Muscle of back (tissue), 11 donors: ENCODE results near the gene BCL7B. TPM values are rescaled to one million over a fixed set of nuclear protein-coding genes. Genes with fewer than 3 reads are reported as not detected.
"Not testable (repeated sequence)": the region's sequence is repeated elsewhere in the genome, so short reads cannot be mapped to it uniquely, and the experiment has no call there.

Source experiments
- DNase-seq, 3 donors: peaks; one replicate each; pipeline versions ENCODE4 v3.0.0 to v3.0.0-alpha.2; 2013
- polyA plus RNA-seq, 10 donors: library from polyadenylated mRNA; unstranded; fragments of 120-200 nt; gene quantifications; one replicate each; pipeline ENCODE4 v1.2.1, GENCODE V29; 2013; ENCODE audit not compliant: insufficient read length in 10 of 10

The BCL7B gene
- polyA plus RNA-seq, 10 donors: 27.2 to 34.7 (median 31.0) TPM

DNA sequence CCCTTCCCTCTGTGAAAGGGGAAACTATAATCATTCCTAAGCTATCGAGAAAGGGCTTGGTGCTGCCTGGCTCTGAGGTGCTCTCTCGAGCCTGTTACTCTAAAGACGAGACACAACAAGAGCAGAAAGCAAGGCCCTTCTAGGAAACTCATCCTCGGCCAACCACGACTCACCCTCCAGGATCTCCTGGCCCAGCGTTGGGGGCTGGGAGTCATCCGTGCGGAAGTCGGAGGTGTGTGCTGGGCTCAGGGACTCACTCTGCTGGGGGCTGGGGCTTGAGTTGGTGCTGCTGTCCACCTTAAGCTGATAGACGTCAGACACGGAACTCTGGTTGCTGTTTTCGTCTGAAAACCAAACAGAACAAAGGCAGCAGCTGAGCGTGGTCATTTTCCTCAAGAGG is 17.8 kb downstream of the BCL7B start:
- DNase-seq: no peak

DNA sequence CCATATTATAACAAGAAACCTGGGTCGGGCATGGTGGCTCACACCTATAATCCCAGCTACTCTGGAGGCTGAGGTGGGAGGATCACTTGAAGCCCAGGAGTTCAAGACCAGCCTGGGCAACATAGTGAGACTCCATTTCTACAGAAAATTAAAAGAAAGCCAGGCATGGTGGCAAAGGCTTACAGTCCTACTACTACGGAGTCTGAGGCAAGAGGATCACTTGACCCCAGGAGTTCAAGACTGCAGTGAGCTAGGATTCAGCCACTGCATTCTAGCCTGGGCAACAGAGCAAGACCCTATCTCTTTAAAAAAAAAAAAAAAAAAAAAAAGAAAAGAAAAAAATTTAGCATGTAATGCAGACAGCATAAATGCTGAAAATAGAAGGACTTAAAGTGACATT is 19.0 kb downstream of the BCL7B start:
- DNase-seq: not testable (repeated sequence)

DNA sequence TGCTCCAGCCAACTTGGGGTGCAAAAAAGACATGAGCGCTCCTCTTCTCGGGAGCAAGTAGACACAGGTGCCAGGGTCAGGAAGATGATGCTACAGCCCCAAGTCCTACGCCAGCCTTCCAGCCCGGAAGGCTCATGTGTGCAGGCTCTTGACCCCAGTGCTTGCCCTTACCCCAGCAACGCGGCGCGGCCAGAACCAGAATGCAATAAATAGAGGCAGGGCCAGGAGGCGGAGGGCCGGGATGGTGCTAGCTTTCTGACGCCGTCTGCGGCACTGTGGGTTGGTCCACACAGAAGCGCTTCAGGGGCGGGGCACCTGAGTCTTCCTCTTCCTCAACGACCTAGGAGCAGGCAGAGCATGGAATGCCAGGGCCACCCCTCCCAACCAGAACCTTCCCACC is 20.4 kb downstream of the BCL7B start:
- DNase-seq: no peak

GRCh38 chr7:73536479-73536878 is 21.0 kb downstream of the BCL7B start:
- DNase-seq: no peak

DNA sequence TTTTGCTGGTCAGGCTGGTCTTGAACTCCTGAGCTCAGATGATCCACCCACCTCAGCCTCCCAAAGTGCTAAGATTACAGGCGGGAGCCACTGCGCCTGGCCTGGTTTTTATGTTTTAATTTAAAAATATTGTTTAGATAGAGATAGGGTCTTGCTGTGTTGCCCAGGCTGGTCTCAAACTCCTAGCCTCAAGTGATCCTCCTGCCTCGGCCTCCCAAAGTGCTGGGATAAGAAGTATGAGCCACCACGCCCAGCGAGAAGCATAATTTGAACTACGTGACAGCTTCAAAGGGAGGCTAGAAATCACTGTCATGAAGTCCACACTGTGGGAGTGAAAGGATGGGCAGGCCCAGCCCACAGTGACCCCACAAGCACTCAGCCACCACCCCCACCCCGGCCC is 21.6 kb downstream of the BCL7B start:
- not testable (repeated sequence) for DNase-seq

DNA sequence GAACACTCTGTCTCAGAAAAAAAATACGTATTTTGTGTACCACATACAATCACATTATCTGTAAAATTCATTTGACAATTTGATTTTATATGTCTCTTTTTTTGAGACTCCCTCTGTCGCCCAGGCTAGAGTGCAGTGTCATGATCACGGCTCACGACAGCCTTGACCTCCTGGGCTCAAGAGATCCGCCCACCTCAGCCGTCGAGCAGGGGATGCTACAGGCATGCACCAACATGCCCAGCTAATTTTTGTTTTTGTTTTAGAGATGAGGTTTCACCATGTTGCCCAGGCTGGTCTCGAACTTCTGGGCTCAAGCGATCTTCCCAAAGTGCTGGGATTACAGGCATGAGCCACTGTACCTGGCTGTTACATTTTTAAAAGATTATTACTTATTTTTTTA is 23.7 kb downstream of the BCL7B start:
- no peak for DNase-seq

GRCh38 chr7:73532224-73532623 is 25.3 kb downstream of the BCL7B start:
- no peak for DNase-seq

GRCh38 chr7:73530800-73531199 is 26.7 kb downstream of the BCL7B start:
- no peak for DNase-seq

GRCh38 chr7:73526896-73527821 is 30.3 kb downstream of the BCL7B start:
- peak in 1 of 3 donors; percentile 8 for DNase-seq

DNA sequence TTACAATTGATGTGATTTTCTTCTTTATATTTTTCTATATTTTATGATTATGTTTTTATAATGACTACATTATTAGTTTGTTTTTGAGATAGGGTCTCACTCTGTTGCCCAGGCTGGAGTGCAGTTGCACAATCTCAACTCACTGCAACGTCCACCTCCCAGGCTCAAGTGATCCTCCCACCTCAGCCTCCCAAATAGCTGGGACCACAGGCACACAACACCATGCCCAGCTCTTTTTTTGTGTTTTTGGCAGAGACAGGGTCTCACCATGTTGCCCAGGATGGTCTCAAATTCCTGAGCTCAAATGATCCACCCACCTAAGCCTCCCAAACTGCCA is 31.4 kb downstream of the BCL7B start:
- DNase-seq: not testable (repeated sequence)

DNA sequence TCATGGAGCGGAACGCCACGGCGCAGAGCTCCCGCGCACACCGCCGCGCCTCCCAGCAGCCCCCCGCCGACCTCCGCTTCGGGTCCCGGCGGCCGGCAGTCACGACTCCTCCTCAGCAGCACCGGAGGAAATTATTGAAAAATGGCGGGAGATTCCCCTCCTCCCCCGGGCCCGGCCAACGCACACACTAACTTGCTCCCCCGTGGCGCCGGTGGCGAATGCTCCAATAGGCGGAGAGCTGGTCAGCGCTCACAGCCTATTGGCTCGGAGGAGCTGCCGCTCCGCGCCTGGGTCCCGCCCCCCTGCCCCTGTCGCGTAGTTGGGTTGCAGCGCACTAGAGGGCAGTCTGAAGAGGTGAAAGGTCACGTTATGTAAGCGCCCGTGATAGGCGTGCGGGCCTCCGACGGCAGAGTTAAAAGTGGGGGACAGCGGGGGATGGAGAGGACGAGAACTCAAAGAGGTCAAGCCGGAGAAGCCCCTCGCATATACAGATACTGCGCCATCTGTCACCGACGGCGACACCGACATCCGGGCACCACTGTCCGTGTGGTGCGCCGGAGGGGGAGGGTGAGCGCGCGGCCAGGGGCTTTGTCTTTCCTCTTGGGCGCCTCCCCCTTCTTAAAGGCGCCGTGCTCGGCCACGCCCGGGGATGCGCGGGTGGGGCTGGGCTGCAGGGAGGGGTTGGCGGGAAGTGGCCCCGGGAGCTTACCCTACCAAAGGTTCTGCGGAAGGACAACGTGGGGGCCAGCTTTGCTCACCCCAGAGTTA is 35.2 kb downstream of the BCL7B start, which contains the start of gene BAZ1B:
TSS of gene BAZ1B (minus strand) at position 189 of the 768 bp plus-strand sequence. CDS start 360 bp downstream, outside the sequence.
- DNase-seq: peak; percentile 98 to 99 (median 99)

DNA sequence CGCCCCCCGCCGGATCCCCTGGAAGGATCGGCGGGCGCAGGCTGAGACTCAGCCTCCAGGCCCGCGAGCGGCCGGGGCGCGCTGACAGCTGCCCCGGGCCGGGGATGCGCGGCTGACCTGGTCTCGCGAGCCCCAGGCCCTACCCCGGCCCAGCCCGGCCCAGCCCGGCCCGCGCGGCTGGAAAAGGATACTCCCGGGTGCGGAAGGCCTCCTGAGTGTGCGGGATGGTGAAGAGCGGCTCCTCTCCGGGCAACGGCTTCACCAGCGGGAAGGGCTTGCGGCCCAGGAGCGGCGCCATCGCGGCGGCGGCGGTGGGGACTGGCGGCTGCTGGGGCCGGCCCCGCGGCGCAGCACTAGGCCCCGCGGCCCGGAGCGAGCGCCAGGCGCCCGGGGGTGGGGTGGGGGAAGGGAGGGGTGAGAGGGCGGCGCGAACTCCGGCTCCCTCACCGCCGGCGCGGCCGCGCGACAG is 35.8 kb downstream of the BCL7B start:
- peak in 1 of 3 donors; percentile 78 for DNase-seq

DNA sequence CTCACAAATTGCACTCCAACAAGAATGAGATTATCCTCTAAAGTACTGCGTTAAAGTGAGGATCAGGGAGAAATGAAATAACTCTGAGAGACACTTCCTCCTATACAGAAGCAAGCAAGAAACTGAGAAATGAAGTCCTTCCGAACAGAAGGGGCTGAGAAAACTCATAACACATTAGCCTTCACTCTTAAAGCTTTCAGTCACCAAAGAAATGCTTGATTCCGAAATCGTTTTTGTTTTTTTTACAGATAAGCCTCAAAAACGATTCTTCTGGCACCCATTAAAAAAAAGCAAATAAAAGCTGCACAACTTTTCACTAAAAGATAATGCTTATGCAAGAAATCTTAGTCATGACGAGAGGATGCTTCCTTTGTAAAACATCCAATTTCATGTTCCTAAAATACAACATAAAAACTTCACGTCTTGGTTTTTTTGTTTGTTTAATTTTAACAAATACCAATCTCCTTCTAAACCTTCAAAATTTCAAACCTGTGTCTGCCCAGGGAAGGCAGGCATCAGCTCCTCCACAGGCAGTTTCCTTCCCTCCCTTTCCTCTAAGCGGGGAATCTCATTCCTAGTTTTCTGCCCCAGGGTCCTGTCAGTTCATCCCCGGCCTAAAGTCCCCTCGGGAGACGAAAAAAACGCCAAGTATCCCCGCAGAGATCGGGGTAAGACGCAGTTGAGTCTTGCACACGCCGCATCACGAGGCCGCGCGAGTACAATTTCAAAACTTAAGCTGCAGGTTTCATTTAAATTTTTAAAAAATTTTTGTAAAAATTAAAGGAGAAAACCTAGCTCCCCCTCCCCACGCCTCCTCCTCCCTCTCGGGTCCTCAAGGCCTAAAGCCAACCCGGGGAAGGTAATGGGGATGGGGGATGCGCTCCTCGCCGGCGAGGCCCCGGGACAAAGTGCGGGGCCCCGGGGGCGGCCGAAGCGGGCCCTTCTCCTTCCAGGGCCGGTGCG is 36.5 kb downstream of the BCL7B start:
- DNase-seq: peak in 1 of 3 donors; percentile 19

DNA sequence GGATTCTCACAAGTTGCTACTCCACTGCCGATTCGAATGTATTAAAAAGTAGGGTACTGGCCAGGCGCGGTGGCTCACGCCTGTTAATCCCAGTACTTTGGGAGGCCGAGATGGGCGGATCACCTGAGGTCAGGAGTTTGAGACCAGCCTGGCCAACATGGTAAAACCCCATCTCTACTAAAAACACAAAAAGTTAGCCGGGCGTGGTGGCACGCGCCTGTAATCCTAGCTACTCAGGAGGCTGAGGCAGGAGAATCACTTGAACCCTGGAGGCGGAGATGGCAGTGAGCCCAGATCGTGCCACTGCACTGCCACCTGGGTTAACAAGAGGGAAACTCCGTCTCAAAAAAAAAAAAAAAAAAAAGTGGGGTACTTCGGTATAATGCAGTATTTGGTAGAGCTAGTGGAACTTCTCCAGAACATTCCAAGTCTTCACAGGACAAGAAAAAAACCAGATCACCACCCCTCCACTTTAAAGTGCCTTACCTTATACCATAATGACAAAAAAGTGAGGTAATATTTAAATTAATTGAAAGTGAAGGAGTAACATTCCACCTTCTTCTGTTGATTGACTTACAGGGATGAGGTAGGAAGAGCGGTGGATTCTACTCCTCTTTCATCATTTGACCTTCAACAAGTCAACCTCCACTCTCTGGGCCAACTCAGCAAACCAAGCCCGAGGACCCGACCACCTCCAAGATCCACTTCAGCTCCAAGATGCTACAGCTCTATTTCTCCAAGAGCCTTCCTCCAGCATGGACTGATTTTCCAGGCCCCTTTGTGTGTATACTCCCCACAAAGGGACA is 37.4 kb downstream of the BCL7B start:
- DNase-seq: no peak

DNA sequence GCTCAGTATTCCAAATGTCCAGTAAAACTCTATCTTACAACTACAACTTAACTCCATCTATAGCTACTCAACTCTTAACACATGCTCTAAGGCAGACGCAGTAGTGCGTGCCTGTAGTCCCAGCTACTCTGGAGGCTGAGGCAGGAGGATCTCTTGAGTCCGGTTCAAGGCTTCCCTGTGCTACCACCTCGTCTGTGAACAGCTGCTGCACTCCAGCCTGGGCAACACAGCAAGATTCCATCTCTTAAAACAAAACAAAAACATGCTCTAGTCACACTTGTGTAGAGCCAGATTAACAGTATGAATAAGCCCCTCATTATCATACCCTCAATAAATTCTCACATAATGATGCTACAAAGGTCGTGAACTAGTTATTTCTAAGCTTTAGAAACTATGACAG is 39.0 kb downstream of the BCL7B start:
- DNase-seq: no peak

GRCh38 chr7:73517241-73517995 is 40.1 kb downstream of the BCL7B start:
- DNase-seq: no peak

DNA sequence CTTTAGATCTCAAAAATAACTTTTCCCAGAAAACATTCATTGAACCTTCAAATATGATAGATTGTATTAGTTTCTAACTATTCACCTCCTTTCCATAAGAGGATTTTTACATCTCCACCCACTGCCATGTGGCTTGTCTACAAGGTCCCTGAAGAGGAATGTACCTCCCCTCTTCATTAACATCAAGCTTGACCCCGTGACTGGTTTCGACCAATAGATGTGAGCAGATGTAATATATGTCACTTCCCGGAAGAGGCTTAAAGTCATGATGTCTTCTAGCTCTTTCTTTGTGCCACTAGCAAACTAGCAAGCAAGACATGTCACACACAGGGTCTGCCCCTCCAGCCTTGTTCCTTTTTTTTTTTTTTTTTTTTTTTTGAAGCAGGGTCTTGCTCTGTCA is 42.3 kb downstream of the BCL7B start:
- no peak for DNase-seq

DNA sequence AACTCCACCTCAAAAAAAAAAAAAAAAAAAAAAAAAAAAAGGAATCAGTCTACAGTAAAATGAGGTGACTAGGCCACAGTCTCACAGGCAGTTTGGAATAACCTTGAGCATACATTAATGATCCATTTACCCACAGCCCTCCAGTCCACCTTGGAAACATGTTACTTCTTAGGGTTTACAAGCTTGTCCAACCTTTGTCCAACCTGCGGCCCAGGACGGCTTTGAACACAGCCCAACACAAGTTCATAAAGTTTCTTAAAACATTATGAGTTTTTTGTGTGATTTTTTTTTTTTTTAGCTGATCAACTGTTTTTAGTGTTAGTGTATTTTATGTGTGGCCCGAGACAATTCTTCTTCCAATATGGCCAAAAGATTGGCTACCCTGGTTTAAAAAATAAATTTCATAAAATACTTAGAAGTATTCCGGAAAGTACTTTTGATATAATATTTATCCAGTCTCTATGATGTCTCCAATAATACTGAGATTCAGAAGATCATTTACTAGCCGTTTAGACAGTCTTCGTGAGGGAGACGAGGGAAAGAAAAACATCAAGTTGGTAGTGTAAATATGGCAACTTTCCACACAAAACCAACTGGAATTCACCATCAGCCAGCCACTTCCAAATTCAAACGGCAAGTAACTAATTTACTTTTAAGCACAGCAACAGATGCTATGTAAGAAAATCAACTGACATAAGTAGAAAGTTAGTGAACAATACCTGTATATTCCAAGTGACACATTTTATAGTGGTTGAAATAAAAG is 45.3 kb downstream of the BCL7B start:
- no peak for DNase-seq

DNA sequence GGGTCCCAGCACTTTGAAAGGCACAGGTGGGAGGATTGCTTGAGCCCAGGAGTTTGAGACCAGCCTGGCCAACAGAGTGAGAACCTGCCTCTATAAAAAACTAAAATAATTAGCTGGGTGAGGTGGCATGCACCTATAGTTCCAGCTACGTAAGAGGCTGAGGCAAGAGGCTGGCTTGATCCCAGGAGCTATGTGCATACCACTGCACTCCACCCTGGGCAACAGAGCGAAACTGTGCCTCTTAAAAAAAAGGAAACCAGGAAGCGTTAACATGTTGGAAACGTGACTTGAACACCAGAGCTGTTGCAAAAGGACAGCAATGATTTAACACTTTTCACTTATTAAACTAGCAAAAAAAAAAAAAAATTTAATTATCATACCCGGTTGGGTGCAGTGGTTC is 48.0 kb downstream of the BCL7B start:
- DNase-seq: no peak
